GM12891 (cell line): ENCODE data around the gene MYO5B.

Experiments
- DNase-seq: peaks from one replicate; pipeline ENCODE4 v3.0.0; 2011; ENCODE audit warnings: low spot score; ENCODE audit not compliant: insufficient read length
- FAIRE-seq: peaks from 2 replicates; lab custom pipeline; 2011; peaks lifted over from hg19 to GRCh38; lab: Jason Lieb, UNC
- PAX5 ChIP-seq: IDR thresholded peaks from 2 replicates; pipeline ENCODE4 v1.6.1; 2011; ENCODE audit warnings: low read length, moderate library complexity, mild to moderate bottlenecking; ENCODE audit not compliant: insufficient read depth, severe bottlenecking
- POLR2A ChIP-seq: IDR thresholded peaks from 2 replicates; pipeline ENCODE4 v1.6.1; 2011; ENCODE audit warnings: low read depth, low read length, control low read depth
- POLR2AphosphoS5 ChIP-seq: IDR thresholded peaks from 2 replicates; pipeline ENCODE4 v1.6.1; 2011; ENCODE audit warnings: low read depth, low read length, control low read depth
- POU2F2 ChIP-seq: IDR thresholded peaks from 2 replicates; pipeline ENCODE4 v1.6.1; 2011; ENCODE audit warnings: low read depth, mild to moderate bottlenecking, control low read depth, low read length, moderate library complexity
- SPI1 ChIP-seq: IDR thresholded peaks from 2 replicates; pipeline ENCODE4 v1.6.1; 2011; ENCODE audit warnings: low read depth, low read length, control low read depth
- TAF1 ChIP-seq: IDR thresholded peaks from 2 replicates; pipeline ENCODE4 v1.6.1; 2011; ENCODE audit warnings: low read depth, low read length, control low read depth

Gene MYO5B

GRCh38 chr18:50065527-50065926 is 129.4 kb downstream of the MYO5B start:
- DNase-seq = no peak
- FAIRE-seq = no peak
- TF ChIP-seq TAF1 (no peak), SPI1 (no peak), PAX5 (no peak)

GRCh38 chr18:50065039-50065438 is 129.9 kb downstream of the MYO5B start:
- no peak for FAIRE-seq

GRCh38 chr18:50061876-50062517 is 132.9 kb downstream of the MYO5B start:
- DNase-seq (no peak), FAIRE-seq (no peak)
- TF ChIP-seq POLR2AphosphoS5 (no peak), POLR2A (no peak), PAX5 (no peak), SPI1 (no peak), TAF1 (no peak), POU2F2 (no peak)

More at GRCh38 chr18:50065039-50065438, 129.9 kb downstream of the MYO5B start:
- no peak for TF ChIP-seq SPI1
- no peak for TF ChIP-seq POLR2A
- no peak for TF ChIP-seq POLR2AphosphoS5
- no peak for TF ChIP-seq POU2F2
- no peak for TF ChIP-seq TAF1
- no peak for TF ChIP-seq PAX5
- no peak for DNase-seq

- FAIRE-seq = no peak
- TF ChIP-seq SPI1 (no peak), POLR2AphosphoS5 (no peak)
Measured at GRCh38 chr18:50060822-50061221, 134.1 kb downstream of the MYO5B start.

GRCh38 chr18:50058731-50059130 is 136.2 kb downstream of the MYO5B start:
- TF ChIP-seq POU2F2 (no peak), PAX5 (no peak), POLR2A (no peak), TAF1 (no peak), SPI1 (no peak), POLR2AphosphoS5 (no peak)

More at GRCh38 chr18:50060822-50061221, 134.1 kb downstream of the MYO5B start:
- no peak for DNase-seq

GRCh38 chr18:50057009-50057408 is 137.9 kb downstream of the MYO5B start:
- no peak for DNase-seq
- FAIRE-seq = no peak
- no peak for TF ChIP-seq POU2F2
- no peak for TF ChIP-seq TAF1
- TF ChIP-seq SPI1 = no peak
- no peak for TF ChIP-seq PAX5
- no peak for TF ChIP-seq POLR2A
- TF ChIP-seq POLR2AphosphoS5 = no peak

More at GRCh38 chr18:50058731-50059130, 136.2 kb downstream of the MYO5B start:
- no peak for DNase-seq
- no peak for FAIRE-seq

- DNase-seq = no peak
- TF ChIP-seq SPI1 (no peak), PAX5 (no peak), TAF1 (no peak), POLR2A (no peak), POLR2AphosphoS5 (no peak), POU2F2 (no peak)
- no peak for FAIRE-seq
Measured at GRCh38 chr18:50056185-50056584, 138.8 kb downstream of the MYO5B start.

GRCh38 chr18:50055488-50055887 is 139.5 kb downstream of the MYO5B start:
- DNase-seq (no peak), FAIRE-seq (no peak)
- TF ChIP-seq PAX5 = no peak
- TF ChIP-seq POLR2A = no peak
- TF ChIP-seq TAF1 = no peak
- TF ChIP-seq POLR2AphosphoS5 = no peak
- no peak for TF ChIP-seq POU2F2
- no peak for TF ChIP-seq SPI1

- no peak for FAIRE-seq
- TF ChIP-seq PAX5 = no peak
- TF ChIP-seq POLR2AphosphoS5 = no peak
- no peak for TF ChIP-seq POLR2A
- TF ChIP-seq SPI1 = no peak
- no peak for TF ChIP-seq TAF1
- no peak for TF ChIP-seq POU2F2
- no peak for DNase-seq
Measured at GRCh38 chr18:50053111-50053510, 141.8 kb downstream of the MYO5B start.

- FAIRE-seq = no peak
- TF ChIP-seq POLR2AphosphoS5 (no peak), PAX5 (no peak), POLR2A (no peak), TAF1 (no peak), POU2F2 (no peak), SPI1 (no peak)
- no peak for DNase-seq
Measured at GRCh38 chr18:50051288-50051687, 143.7 kb downstream of the MYO5B start.

GRCh38 chr18:50045126-50045525 is 149.8 kb downstream of the MYO5B start:
- FAIRE-seq (no peak), DNase-seq (no peak)
- no peak for TF ChIP-seq SPI1
- TF ChIP-seq TAF1 = no peak
